Smooth muscle cell of the brain vasculature (primary cell): Measurements from ENCODE around the gene OAF.

ENCODE experiments used
- DNase-seq: peaks from one replicate; pipeline ENCODE4 v3.0.0-alpha.2; 2012; ENCODE audit warnings: low read depth, low spot score

The OAF gene

GRCh38 chr11:120201653-120202052, 9.2 kb upstream of the OAF start:
- no peak for DNase-seq

GRCh38 chr11:120203626-120204025, 7.2 kb upstream of the OAF start:
- DNase-seq: no peak

- no peak for DNase-seq
Measured at GRCh38 chr11:120205596-120206161, 5.2 kb upstream of the OAF start.

- DNase-seq: no peak
Measured at GRCh38 chr11:120207512-120207911, 3.3 kb upstream of the OAF start.

GRCh38 chr11:120208001-120208441, 2.8 kb upstream of the OAF start:
- DNase-seq: no peak

GRCh38 chr11:120208777-120209176, 2.1 kb upstream of the OAF start:
- DNase-seq: no peak

- no peak for DNase-seq
Measured at GRCh38 chr11:120209746-120210625, 846 bp upstream of the OAF start.

DNA sequence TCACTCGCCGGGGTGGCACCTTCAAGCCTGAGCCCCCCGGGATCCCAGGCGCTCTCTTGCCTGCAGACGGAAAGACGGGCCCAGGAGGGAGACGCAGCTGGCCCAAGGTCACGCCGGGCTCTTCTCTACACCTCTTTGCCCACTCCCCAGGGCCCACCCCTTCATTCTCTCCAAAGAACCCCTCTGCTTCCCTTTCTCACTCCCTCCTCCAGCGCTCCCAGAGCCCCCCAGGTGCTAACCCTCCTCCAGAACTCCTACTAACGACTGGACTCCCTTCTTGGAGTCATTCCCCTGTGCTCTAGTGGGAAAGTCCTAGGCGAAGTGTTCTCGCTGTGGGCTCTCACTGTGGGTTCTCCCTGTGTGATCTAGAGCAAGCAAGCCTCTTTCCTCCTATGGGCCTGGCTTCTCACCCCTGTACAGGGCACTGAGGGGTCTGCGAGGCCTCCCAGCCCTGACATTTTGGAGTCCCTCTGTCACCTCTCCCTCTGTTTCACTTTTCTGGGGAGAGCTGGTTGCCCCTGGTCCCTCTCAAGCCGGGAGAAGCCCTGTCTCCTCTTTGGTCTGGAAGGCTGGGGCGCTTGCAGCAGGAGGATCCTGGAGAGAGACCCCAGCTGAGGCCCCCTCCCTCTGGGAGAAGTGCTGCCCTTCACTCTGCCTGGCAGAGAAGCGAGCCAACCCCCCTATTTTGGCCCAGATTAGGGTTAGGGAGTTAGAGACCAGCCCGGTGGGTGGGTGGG, 858 bp downstream of the OAF start:
- no peak for DNase-seq

DNA sequence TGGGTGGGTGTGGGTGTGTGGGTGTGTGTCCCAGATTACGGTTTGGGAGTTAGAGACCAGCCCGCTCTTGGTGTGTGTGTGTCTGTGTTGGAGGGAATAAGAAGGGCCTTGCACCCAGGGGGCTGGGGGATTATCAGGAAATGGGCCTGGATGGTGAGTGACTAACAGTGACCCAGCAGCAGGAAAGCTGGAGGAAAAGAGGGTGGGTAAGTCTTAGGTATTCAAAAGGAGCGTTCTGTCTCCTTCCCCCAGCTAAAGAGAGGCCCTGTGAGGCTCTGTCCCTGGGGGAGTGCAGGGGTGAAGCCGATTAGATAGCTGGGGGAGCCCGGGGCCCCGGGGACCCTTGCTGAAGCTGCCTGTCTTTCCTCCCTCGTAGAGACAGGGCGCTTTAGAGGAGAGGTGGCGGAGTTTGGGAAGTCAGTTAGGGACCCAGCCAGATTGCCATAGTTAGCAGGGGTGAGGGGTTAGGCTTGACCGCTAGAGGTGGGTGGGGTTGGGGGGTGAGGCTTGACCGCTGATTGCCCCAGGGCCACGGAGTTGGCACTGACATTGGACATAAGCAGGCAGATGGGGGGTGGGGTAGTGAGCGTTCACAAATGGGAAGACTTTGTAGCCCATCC, 1.5 kb downstream of the OAF start:
- no peak for DNase-seq

GRCh38 chr11:120212926-120213325, 2.1 kb downstream of the OAF start:
- DNase-seq: no peak

DNA sequence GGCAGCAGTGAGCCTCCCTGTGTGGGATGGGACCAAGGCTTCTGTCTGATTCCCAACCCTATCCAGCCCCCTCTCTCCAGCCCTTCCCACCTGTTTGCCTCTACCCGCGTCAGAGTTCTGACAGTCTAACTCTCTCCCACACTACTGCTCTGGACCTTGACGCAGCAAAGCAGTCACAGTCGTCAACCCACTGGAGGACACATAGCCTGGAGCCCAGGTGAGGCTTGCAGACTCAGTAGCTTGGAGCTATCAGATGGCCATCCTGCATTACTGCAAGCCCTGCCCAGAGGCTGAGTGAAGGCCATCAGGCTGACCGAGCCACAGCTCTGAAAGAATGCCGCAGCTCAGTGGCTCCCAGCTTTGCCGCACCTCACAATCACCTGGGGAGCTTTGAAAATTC, 3.7 kb downstream of the OAF start:
- no peak for DNase-seq

GRCh38 chr11:120215634-120216033, 4.8 kb downstream of the OAF start:
- DNase-seq: no peak

GRCh38 chr11:120216426-120217102, 5.7 kb downstream of the OAF start:
- DNase-seq: no peak

DNA sequence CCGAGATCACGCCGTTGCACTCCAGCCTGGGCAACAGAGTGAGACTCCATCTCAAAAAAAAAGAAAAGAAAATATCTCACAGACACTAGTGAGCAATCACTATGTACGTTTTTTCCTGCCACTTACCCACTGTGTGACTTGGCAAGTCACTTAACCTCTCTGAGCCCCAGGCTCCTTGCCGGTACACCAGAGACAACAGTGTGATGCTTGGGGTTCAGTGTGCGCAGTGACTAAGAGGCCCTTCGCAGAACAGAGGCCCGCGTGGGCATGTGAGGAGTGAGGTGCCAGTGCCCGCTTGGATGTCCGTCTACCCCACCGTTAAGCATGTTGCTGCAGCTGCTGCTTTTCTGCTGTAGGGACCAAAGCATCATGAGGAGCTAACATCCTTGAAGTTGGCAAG, 6.7 kb downstream of the OAF start:
- DNase-seq: no peak

- no peak for DNase-seq
Measured at GRCh38 chr11:120217941-120218694, 7.3 kb downstream of the OAF start.

DNA sequence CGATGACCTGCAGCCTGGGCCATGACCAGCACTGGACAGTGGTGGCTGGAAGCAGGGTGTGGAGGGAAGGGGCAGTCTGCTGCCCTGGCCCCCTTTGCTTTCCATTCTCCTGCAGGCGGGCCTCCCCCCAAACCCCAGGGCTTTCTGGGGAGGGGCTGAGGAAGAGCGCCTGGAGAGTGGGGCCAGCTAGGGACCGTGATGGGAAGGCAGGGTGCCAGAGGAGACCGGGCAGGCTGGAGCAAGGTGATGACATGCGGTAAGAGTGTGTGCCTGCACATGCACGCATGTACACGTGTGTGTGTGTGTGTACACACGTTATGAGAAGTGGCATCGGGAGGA, 7.8 kb downstream of the OAF start:
- no peak for DNase-seq

DNA sequence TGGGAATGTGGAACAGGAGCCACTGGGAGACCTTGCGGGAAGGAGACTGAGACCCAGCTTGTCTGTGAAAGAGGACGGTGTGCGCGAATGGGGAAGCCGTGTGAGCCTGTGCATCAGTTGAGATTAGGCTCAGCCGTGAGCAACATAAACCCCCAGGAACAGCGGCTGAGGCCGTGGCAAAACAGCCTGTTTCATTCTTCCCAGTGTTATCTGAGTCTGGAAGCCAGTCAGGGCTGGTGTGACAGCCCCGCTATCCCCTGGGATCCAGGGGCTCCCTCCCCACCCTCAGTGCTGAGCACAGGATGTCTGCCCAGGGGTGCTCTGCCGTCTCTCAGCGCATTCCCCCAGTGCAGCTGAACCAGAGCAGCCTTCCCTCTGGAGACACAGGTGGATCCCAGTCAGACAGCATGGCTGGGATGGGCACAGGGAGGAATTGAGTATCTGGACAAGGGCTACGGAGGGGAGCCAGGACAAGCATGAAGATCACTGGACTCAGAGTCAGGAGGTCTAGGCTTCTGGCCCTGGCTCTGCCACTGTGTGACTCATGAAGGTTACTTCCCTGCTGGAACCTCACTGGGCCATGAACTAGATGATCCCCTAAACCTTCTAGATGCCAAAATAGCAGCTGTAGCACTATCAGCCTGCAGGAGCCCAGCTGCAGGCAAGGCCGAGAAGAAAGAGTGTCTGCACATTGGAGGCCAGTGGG, 8.6 kb downstream of the OAF start:
- no peak for DNase-seq

DNA sequence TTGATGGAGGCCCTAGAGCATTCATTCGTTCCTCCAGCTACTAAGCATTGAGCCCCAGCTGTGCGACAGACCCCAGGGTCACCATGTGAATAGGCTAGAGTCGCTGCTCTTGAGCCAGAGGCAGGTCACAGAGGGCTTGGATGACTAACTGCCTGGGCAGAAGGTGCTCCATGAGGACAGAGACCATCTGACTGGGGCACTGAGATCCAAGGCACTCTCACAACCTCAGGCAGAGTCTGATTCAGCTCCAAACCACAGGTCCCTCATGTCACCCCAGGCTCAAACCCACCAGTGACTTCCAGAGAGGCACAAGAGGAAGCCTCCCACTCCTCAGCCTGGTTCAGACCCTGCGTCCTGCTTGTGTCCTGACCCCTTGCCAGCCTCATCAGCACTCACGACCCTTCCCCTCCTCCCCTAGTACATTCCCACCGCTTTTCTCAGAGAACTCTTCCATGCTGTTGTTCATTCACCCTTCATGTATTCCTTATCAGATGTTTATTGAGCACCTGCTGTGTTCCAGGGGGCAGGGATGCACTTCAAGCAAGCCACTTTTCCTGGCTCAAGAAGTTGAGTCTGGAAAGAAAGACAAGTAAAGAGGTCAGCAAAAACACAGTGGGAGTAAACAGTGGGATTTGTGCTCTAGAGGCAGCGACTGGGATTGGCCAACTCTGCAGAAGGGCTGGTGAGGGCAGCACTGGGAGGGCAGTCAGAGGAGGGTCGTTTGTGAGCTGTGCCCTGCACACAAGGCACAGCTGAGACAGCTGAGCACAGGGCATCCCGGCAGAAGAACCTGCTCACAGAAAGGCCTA, 9.3 kb downstream of the OAF start:
- no peak for DNase-seq

- DNase-seq: no peak
Measured at GRCh38 chr11:120220747-120221037, 9.9 kb downstream of the OAF start.
